K562 (cell line): ENCODE measurements around the gene P4HTM. TPM values are rescaled to one million over a fixed set of nuclear protein-coding genes. Genes with fewer than 3 reads are reported as not detected.

Experiments used
- ATAC-seq: fragments of 200-7000 bp; cut with Tn5 transposase; 3 replicates; pipeline ENCODE4 v1.9.1; 2020; ENCODE audit warnings: moderate library complexity
- BruUV-seq: library from RNA; stranded (reverse); fragments of 400-500 nt; replicated peaks from 2 replicates; lab custom pipeline; 2021; lab: Mats Ljungman, UMichigan
- CTCF ChIA-PET: fragments of 300-600 bp; formaldehyde crosslinking; extraction: SDS; loops from one replicate; lab custom pipeline; 2021; ENCODE audit warnings: low intra/inter-chr PET ratio; lab: Yijun Ruan, JAX
- POLR2A ChIA-PET: fragments of 300-600, 350-650 bp; sonication (Branson Sonifier 250); formaldehyde crosslinking; extraction: SDS; loops from one replicate; lab custom pipeline; 2021; ENCODE audit warnings: antibody characterized with exemption, inconsistent platforms; lab: Yijun Ruan, JAX
- DNase-seq, 4 experiments: peaks; one replicate each; pipeline versions ENCODE4 v3.0.0 to v3.0.0-alpha.2; 2011 to 2018; ENCODE audit warnings: low spot score in 3 of 4, mixed read lengths in 3 of 4; ENCODE audit errors: extremely low read depth in 1 of 4
- FAIRE-seq: peaks from 2 replicates; lab custom pipeline; 2011; peaks lifted over from hg19 to GRCh38; lab: Jason Lieb, UNC
- H2AFZ ChIP-seq: 2 replicates; pipeline ENCODE4 v1.6.0; 2011; ENCODE audit warnings: low read depth, low read length, control low read depth, inconsistent platforms
- H3K27ac ChIP-seq: fragments of 200-600 bp; 3 replicates; pipeline ENCODE4 v1.8.0; 2011; ENCODE audit warnings: low read depth, mild to moderate bottlenecking, control low read depth, inconsistent platforms, low read length, moderate library complexity, mixed read lengths; ENCODE audit errors: extremely low read depth
- H3K27me3 ChIP-seq, 2 experiments: fragments of 300-600 bp in 1 of 2; 2 replicates in 1 of 2; 3 replicates in 1 of 2; pipeline versions ENCODE4 v1.6.0 to v1.8.0; 2011; ENCODE audit warnings: inconsistent platforms in 2 of 2, low read length in 2 of 2, mild to moderate bottlenecking in 1 of 2, mixed read lengths in 1 of 2, moderate library complexity in 1 of 2; ENCODE audit not compliant: control insufficient read depth in 2 of 2, insufficient read depth in 2 of 2
- H3K36me3 ChIP-seq: fragments of 300-600 bp; 3 replicates; pipeline ENCODE4 v1.8.0; 2011; ENCODE audit warnings: mild to moderate bottlenecking, low read length, inconsistent platforms; ENCODE audit not compliant: control insufficient read depth, insufficient read depth
- H3K4me1 ChIP-seq, 2 experiments: fragments of 200-600 bp in 1 of 2; replicated peaks in 1 of 2; 2 replicates in 1 of 2; 3 replicates in 1 of 2; pipeline versions ENCODE4 v1.5.1 to v1.8.0; 2011; ENCODE audit warnings: inconsistent platforms in 2 of 2, low read length in 2 of 2, mild to moderate bottlenecking in 1 of 2, mixed read lengths in 1 of 2, moderate library complexity in 1 of 2; ENCODE audit not compliant: control insufficient read depth in 2 of 2, insufficient read depth in 2 of 2
- H3K4me2 ChIP-seq: 2 replicates; pipeline ENCODE4 v1.6.1; 2011; ENCODE audit warnings: low read length, control low read depth, inconsistent platforms, mixed read lengths; ENCODE audit not compliant: insufficient read depth
- H3K4me3 ChIP-seq: fragments of 200-600 bp; sonication (generic), shearing (Covaris generic); 2 replicates; pipeline ENCODE4 v1.5.1; 2016; ENCODE audit warnings: control low read depth, inconsistent platforms
- H3K79me2 ChIP-seq: fragments of 200-600 bp; 3 replicates; pipeline ENCODE4 v1.8.0; 2011; ENCODE audit warnings: low read length, inconsistent platforms; ENCODE audit not compliant: control insufficient read depth, insufficient read depth
- H3K9ac ChIP-seq, 2 experiments: 2 replicates each; pipeline versions ENCODE4 v1.6.0 to v1.6.1; 2011; ENCODE audit warnings: low read depth in 2 of 2, low read length in 2 of 2, control low read depth in 1 of 2, inconsistent platforms in 1 of 2, mild to moderate bottlenecking in 1 of 2, mixed read lengths in 1 of 2; ENCODE audit not compliant: insufficient read depth in 1 of 2
- H3K9me1 ChIP-seq: one replicate; pipeline ENCODE4 v1.6.0; 2011; ENCODE audit warnings: inconsistent platforms, mild to moderate bottlenecking, low read length, moderate library complexity; ENCODE audit not compliant: control insufficient read depth, insufficient read depth
- H3K9me3 ChIP-seq: replicated peaks from 2 replicates; pipeline ENCODE4 v1.5.1; 2011; ENCODE audit warnings: low read depth, low read length, inconsistent platforms; ENCODE audit not compliant: control insufficient read depth, insufficient read depth
- H4K20me1 ChIP-seq: replicated peaks from 2 replicates; pipeline ENCODE4 v1.6.1; 2011; ENCODE audit warnings: low read length, inconsistent platforms, mixed read lengths; ENCODE audit not compliant: control insufficient read depth, insufficient read depth
- ARID1B ChIP-seq: fragments of 450-650 bp; IDR thresholded peaks from 2 replicates; pipeline ENCODE4 v1.6.1; 2016; ENCODE audit warnings: antibody characterized with exemption, mild to moderate bottlenecking, inconsistent platforms
- GTF2F1 ChIP-seq: IDR thresholded peaks from 2 replicates; pipeline ENCODE4 v1.6.1; 2011; ENCODE audit warnings: low read depth, low read length, improper control_type of control experiment
- MCM2 ChIP-seq: fragments of 450-650 bp; IDR thresholded peaks from 2 replicates; pipeline ENCODE4 v1.6.1; 2017; ENCODE audit warnings: low read depth, mild to moderate bottlenecking
- MIER1 ChIP-seq: fragments of 450-650 bp; IDR thresholded peaks from 2 replicates; pipeline ENCODE4 v1.6.1; 2016; ENCODE audit warnings: antibody characterized with exemption, mild to moderate bottlenecking, low read depth
- MYC ChIP-seq, 2 experiments: fragments of 250-450 bp in 1 of 2; sonication (Bioruptor Pico) in 1 of 2; IDR thresholded peaks; 2 replicates each; pipeline versions ENCODE4 v1.5.1 to v1.6.1; 2012 to 2021; ENCODE audit warnings: low read depth in 2 of 2, borderline replicate concordance in 1 of 2, improper control_type of control experiment in 1 of 2, low read length in 1 of 2, mild to moderate bottlenecking in 1 of 2, moderate library complexity in 1 of 2
- NCOA4 ChIP-seq: fragments of 450-650 bp; IDR thresholded peaks from 2 replicates; pipeline ENCODE4 v1.6.1; 2018; ENCODE audit warnings: mild to moderate bottlenecking; ENCODE audit not compliant: partially characterized antibody
- NFXL1 ChIP-seq: fragments of 450-650 bp; formaldehyde crosslinking; IDR thresholded peaks from 2 replicates; pipeline ENCODE4 v1.4.0; 2021; ENCODE audit warnings: mild to moderate bottlenecking
- RAD21 ChIP-seq, 2 experiments: fragments of 250-450 bp in 1 of 2; fragments of 450-650 bp in 1 of 2; sonication (Bioruptor Pico) in 1 of 2; formaldehyde crosslinking in 1 of 2; IDR thresholded peaks in 1 of 2; conservative IDR thresholded peaks in 1 of 2; 2 replicates each; pipeline versions ENCODE4 v1.4.0 to v1.8.0; 2020 to 2022; ENCODE audit warnings: mild to moderate bottlenecking in 2 of 2, moderate library complexity in 1 of 2
- RBM14 ChIP-seq: fragments of 200-400 bp; formaldehyde crosslinking; IDR thresholded peaks from 2 replicates; pipeline ENCODE4 v1.6.1; 2018; ENCODE audit warnings: low read depth, mild to moderate bottlenecking, low read length, moderate library complexity, borderline replicate concordance; ENCODE audit not compliant: insufficient read depth
- RFX7 ChIP-seq: fragments of 250-450 bp; sonication (Bioruptor Pico); IDR thresholded peaks from 2 replicates; pipeline ENCODE4 v1.5.1; 2021; ENCODE audit warnings: mild to moderate bottlenecking
- TRIM24 ChIP-seq, 2 experiments: fragments of 450-650 bp; IDR thresholded peaks; 2 replicates each; pipeline ENCODE4 v1.6.1; 2016
- ZBTB12 ChIP-seq: fragments of 250-450 bp; sonication (Bioruptor Pico); IDR thresholded peaks from 2 replicates; pipeline ENCODE4 v1.4.0; 2020
- ZC3H8 ChIP-seq: fragments of 450-650 bp; IDR thresholded peaks from 2 replicates; pipeline ENCODE4 v1.6.1; 2017
- WGBS: fragments of 100-300 bp; shearing (Covaris generic); methylation state at CpG from one replicate; pipeline ENCODE4 v1.1.6; 2016; ENCODE audit warnings: low coverage, mixed read lengths; ENCODE audit not compliant: insufficient coverage; ENCODE audit errors: missing lambda C conversion rate; 5-methylcytosine and 5-hydroxymethylcytosine counted together
- in situ Hi-C: fragments of 300-500 bp; cut with MboI; formaldehyde crosslinking; loops from 4 replicates; pipeline ENCODE4 v1.15.0; 2018; ENCODE audit warnings: inconsistent platforms, mixed read lengths
- intact Hi-C: fragments of 100-400 bp; cut with micrococcal nuclease; formaldehyde crosslinking; loops from 2 replicates; pipeline ENCODE4 v1.14.2; 2022
- polyA plus RNA-seq, 8 experiments: library from polyadenylated mRNA; depleted of rRNA in 4 of 8; stranded (reverse) in 5 of 8; unstranded in 3 of 8; fragments of >200 nt; fragmentation: Nextera tagmentation in 2 of 8; fragmentation: Illumina TruSeq in 1 of 8; extraction: Ambion mirVana in 2 of 8; extraction: Trizol in 1 of 8; gene quantifications; 2 replicates each; pipeline versions ENCODE4 v1.2.1 to v1.2.3, GENCODE V29; 2011 to 2014; ENCODE audit warnings: inconsistent platforms in 1 of 8, missing spikeins in 1 of 8
- total RNA-seq, 7 experiments: library from RNA; depleted of rRNA in 6 of 7; stranded (reverse); fragments of >200 nt in 6 of 7; fragmentation: Illumina TruSeq in 2 of 7; extraction: Trizol in 2 of 7; gene quantifications; 2 replicates each; pipeline versions ENCODE4 v1.2.1 to v1.2.3, GENCODE V29; 2011 to 2021; ENCODE audit warnings: low replicate concordance in 1 of 7

Gene P4HTM
- total and polyA plus RNA-seq, 9 of the 15 experiments (the other 6 are each of a cell fraction or from before 2014, with no cell fraction given) = 0.09 to 0.66 (median 0.25) TPM; not detected in 2

DNA sequence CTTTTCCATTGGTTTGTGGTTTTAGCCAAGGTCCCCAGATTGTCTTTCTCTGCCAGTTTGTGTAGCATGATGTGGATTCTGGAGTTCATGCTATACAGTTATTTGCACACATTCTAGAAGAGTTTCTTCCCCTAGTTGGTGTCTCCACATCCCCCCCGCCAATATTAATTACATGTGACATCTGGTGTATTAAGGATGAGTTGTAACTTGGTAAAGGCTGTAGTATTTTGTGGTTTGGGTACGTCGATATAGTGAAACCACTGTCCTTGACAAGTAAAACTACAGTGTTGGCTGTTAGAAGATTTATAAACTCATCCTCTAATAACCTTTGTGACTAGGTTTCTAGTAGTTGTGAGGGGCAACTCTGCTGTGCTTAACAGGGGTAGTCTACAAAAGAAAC is 23.7 kb upstream of the P4HTM start:
- TF ChIP-seq ARID1B (no peak), TRIM24 (IDR thresholded peaks at IDR 0.05) (no peak), MCM2 (no peak), RBM14 (no peak), RFX7 (CRISPR knock-in tag) (no peak), GTF2F1 (no peak), RAD21 (CRISPR knock-in tag; conservative IDR thresholded peaks at IDR 0.05 in 1 of 2, IDR thresholded peaks at IDR 0.05 in 1 of 2) (no peak), ZC3H8 (no peak), MIER1 (no peak), NCOA4 (no peak), MYC (IDR thresholded peaks at IDR 0.05; ENCODE audit: low read depth, low read length) (no peak), MYC (CRISPR knock-in tag; IDR thresholded peaks at IDR 0.05; ENCODE audit: borderline replicate concordance, low read depth) (no peak), ZBTB12 (CRISPR knock-in tag) (no peak), NFXL1 (CRISPR knock-in tag) (no peak)
- Histone ChIP-seq H3K27me3 (no peaks in the 10 kb centered on the region), H3K9ac (no peak overlapping the region), H4K20me1 (no peaks in the 10 kb centered on the region), H3K4me1 (no peaks in the 10 kb centered on the region), H3K4me2 (no peak overlapping the region), H3K9me1 (no peaks in the 10 kb centered on the region), H3K79me2 (no peaks in the 10 kb centered on the region; the same call in 2 of the 3 replicates), H3K36me3 (peaks cover 79% of the 10 kb centered on the region), H3K4me3 (no peak overlapping the region), H3K9me3 (no peaks in the 10 kb centered on the region), H2AFZ (no peak overlapping the region), H3K27ac (no peak overlapping the region)
- no TSS peak for BruUV-seq
- FAIRE-seq (no peak), ATAC-seq (no peak), DNase-seq (no peak)
- intact Hi-C loops = no loop called here
- ChIA-PET CTCF (no interaction called here), POLR2A (interaction anchor here (1.2 kb wide), 1 partner anchor 20 kb away, joined by 4 read pairs; no protein-coding TSS in a partner anchor)
- 96% methylated on average over 3 of the region's 3 CpGs for WGBS
- in situ Hi-C loops = no loop called here
